Uterus (tissue), 2 donors: Measurements from ENCODE around the gene MOGAT2.

Experiments
- POLR2A ChIP-seq, 2 donors: fragments of 450-650 bp; IDR thresholded peaks; one replicate each; pipeline ENCODE4 v1.6.1; 2016; ENCODE audit warnings: antibody characterized with exemption in 2 of 2, mild to moderate bottlenecking in 1 of 2, moderate library complexity in 1 of 2
- TF ChIP-seq, protein P1 (sequence below), 4 experiments: fragments of 200-600 bp in 2 of 4; fragments of 450-650 bp in 2 of 4; sonication (generic) in 2 of 4; IDR thresholded peaks; one replicate each; pipeline ENCODE4 v1.5.1; 2016 to 2019; ENCODE audit warnings: antibody characterized with exemption in 4 of 4, mild to moderate bottlenecking in 2 of 4, moderate library complexity in 1 of 4

DNA sequence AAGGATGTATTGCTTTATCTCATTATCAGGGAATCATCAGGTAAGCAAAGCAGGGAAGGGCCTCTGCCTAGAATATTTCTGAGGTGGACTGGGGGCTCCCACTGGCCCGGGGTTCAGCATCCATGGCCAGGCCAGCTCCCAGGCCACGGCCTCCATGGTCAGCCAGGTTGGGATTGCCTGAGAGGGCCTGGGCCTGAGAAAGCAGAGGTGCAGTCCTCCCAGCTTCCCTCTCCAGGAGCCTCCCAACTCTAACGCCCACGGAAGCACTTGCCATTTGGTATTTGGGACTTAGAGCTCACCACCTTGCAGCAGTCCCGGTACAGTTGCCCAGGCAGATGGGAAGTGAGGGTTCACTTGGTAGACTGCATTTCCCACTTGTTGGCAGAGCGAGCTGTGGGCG, 63.7 kb downstream of the MOGAT2 start:
- TF ChIP-seq POLR2A (IDR thresholded peaks at IDR 0.05), result no peak
- TF ChIP-seq, protein P1, sequence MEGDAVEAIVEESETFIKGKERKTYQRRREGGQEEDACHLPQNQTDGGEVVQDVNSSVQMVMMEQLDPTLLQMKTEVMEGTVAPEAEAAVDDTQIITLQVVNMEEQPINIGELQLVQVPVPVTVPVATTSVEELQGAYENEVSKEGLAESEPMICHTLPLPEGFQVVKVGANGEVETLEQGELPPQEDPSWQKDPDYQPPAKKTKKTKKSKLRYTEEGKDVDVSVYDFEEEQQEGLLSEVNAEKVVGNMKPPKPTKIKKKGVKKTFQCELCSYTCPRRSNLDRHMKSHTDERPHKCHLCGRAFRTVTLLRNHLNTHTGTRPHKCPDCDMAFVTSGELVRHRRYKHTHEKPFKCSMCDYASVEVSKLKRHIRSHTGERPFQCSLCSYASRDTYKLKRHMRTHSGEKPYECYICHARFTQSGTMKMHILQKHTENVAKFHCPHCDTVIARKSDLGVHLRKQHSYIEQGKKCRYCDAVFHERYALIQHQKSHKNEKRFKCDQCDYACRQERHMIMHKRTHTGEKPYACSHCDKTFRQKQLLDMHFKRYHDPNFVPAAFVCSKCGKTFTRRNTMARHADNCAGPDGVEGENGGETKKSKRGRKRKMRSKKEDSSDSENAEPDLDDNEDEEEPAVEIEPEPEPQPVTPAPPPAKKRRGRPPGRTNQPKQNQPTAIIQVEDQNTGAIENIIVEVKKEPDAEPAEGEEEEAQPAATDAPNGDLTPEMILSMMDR (IDR thresholded peaks at IDR 0.05), result no peak
